HCT116 (cell line): ENCODE measurements around the gene HOXC6. TPM values are rescaled to one million over a fixed set of nuclear protein-coding genes. Genes with fewer than 3 reads are reported as not detected.
A peak's percentile ranks its signal among the peaks of the same experiment; 100 is the strongest.

ENCODE experiments used
- microRNA counts: library from miRNA; unstranded; fragments of <30 nt; microRNA quantifications from one replicate; lab custom pipeline; 2015
- microRNA-seq: library from miRNA; unstranded; fragments of <30 nt; microRNA quantifications from one replicate; pipeline ENCODE4, GENCODE V29; 2016; ENCODE audit warnings: borderline number of aligned reads
- total RNA-seq: library from RNA; stranded (reverse); gene quantifications from one replicate; pipeline ENCODE4 v1.2.1, GENCODE V29; 2021; ENCODE audit not compliant: unreplicated experiment

HOXC6 gene
- total RNA-seq, 1 experiment from 2014 or later = 3.1 TPM

MicroRNAs within 50 kb of the gene (microRNA counts, 767-probe panel; counts per million panel counts)
- microRNA hsa-miR-196a-5p (lab: Ali Mortazavi, UCI) (not detected), microRNA hsa-miR-615-3p (lab: Ali Mortazavi, UCI) (not detected), microRNA hsa-miR-615-5p (lab: Ali Mortazavi, UCI) (not detected)

Small RNA genes lying within 50 kb of the gene (microRNA-seq; reads per million reads assigned to microRNA genes)
- gene MIR196A2 (599 reads per million, percentile 78 among the genes with 10 or more reads in this experiment), gene MIR615 (454 reads per million, percentile 75 among the genes with 10 or more reads in this experiment)

Other genes with a start within 250 kb of the HOXC6 start
- gene HOXC13, start 89.6 kb upstream of the HOXC6 start, total RNA-seq = 3.8 TPM
- gene HOXC12, start 73.5 kb upstream of the HOXC6 start, total RNA-seq = not detected
- gene HOXC11, start 55.3 kb upstream of the HOXC6 start, total RNA-seq = 0.22 TPM
- 0.25 TPM for gene HOTAIR, start 53.5 kb upstream of the HOXC6 start, total RNA-seq
- gene HOXC10, start 43.3 kb upstream of the HOXC6 start, total RNA-seq = 3.8 TPM
- 11.3 TPM for gene HOXC9, start 28.3 kb upstream of the HOXC6 start, total RNA-seq
- gene HOXC8, start 19.5 kb upstream of the HOXC6 start, total RNA-seq = 0.98 TPM
- gene HOXC5, start 4.6 kb downstream of the HOXC6 start, total RNA-seq = 1.1 TPM
- gene HOXC4, start 25.4 kb downstream of the HOXC6 start, total RNA-seq = 1.5 TPM
- 43.6 TPM for gene SMUG1, start 160.5 kb downstream of the HOXC6 start, total RNA-seq